GM19463 (cell line): Measurements from ENCODE around the gene CRADD.
A peak's percentile ranks its signal among the peaks of the same experiment; 100 is the strongest.
"Not testable (repeated sequence)": the region's sequence is repeated elsewhere in the genome, so short reads cannot be mapped to it uniquely, and the experiment has no call there.

Experiments used
- ATAC-seq: cut with Tn5 transposase; IDR thresholded peaks from one replicate; pipeline ENCODE4 v1.9.1; 2021; ENCODE audit warnings: mild to moderate bottlenecking, moderate library complexity; ENCODE audit not compliant: unreplicated experiment

Gene CRADD

DNA sequence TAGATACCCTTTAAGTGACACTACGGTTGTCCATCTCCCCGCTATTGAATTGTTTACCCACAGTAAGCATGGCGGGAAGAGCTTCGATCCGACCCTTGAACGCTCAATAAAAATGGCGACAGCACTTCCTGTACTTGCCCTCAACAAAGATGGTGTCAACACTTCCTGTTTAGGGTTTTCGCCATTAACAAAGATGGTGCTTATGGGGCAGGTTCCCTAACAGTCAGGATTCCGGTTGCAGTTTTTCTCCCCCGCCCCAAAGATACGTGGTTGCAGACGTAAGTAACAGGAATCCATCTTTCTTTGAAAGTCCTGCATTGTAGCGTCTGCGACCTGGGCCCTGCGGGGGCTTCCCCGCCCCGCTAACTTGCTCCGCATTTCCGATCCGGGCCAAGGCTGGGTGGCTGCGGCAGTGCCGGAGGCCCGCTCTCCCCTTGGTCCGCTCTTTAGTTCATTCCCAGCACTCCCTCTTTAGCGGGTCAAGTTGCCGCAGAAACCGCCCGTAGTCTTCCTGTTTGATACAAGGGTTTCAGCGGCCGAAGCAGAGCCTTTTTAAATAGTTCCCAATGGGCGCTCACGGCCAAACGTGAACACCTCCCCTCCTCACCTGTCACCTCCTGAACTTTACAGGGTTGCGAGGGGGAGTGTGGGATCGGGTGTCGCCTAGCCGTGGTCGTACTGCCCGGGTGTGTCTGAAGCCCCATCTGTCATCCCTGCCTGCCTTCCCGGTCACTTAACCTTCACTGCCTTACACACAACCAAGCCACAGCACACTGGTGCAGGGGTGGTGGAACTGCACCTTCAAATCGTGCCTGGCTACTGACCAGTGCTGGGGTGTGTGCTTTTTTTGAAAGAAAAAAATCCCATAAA is at the start of gene CRADD:
TSS of gene CRADD (plus strand) at position 181 of the 870 bp plus-strand sequence.
- peak; percentile 91 for ATAC-seq

DNA sequence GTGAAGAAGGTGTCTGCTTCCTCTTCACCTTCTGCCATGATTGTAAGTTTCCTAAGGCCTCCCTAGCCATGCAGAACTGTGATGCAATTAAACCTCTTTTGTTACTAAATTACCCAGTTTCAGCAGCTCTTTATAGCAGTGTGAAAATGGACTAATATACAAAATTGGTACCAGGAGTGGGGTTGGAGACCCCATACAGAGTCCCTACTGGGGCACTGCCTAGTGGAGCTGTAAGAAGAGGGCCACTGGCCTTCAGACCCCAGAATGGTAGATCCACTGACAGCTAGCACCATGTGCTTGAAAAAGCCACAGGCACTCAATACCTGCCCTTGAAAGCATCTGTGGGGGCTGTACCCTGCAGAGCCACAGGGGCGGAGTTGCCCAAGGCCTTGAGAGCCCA is 44.8 kb upstream of the CRADD start:
- no peak for ATAC-seq

DNA sequence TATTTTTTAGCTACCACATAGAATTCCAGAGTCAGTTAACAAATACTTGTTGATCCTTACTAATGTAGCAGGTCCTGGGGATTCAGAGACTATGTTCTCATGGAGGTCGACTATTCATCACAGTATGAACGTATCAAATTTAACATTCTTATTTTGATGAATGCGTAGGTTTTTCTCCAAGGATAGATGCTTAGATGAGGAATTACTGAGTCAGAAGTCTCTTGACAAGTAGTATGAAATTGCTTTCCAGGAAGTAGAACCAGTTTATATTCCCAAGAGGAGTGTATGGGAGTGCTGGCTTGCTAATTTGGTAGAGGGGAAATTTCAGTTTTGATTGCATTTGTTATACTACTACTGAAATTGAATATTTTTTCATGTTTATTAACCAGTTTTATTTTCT is 42.8 kb upstream of the CRADD start:
- ATAC-seq = no peak

DNA sequence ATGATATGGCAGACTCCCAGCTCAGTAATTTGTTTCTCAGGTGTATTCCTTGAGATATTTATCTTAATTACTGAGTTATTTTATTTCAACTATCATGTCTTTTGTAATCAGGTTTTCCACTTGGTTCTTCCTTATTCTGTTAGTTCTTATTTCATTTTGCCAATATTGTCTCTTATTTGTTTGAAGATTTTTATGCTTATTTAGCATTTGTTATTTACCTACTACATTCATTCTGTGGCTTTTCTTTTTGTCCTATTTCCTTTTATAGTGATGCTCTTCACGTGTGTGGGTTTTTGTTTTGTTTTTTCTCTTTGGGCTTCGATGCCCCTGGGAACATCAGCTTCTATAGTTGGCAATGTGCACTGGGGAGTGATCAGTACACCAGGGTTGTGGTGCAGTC is 40.5 kb upstream of the CRADD start:
- no peak for ATAC-seq

DNA sequence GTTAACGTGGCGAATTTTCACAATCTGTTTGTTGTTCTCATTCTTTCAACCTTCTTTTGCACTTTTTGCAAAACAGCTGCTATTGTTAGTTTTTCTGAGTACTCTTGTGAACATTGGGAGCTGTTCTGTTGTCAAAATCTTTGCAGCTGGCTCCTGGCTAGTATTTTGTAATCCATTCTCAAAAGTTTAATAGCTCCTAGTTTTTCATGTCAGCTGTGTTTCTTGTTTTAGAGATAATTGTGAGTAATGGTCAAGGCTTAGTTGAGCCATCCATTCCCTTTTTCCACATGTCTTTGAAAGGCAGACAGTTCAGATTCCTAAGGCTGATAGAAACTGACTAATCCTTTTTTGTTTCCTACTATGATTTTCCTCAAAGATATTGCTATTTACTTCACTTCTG is 39.1 kb upstream of the CRADD start:
- ATAC-seq = no peak

DNA sequence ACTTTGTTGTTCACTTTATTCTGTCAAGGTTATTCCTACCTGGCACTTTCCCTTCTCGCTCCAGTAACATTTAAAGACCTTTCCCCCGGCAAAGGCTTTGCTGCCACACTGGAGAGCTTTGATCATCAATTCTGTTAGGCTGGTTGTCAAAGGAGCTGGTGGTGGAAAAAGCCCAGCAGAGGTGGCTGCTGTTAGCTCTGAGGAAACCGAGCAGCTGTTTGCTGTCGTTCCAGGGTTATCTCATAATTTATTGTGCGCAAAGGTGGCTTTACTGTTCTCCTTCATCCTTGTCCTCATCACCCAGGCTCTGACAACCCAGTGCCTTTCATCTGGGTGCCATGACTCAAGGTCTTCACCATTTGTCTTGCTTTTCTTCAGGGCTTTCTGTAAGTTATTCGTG is 38.2 kb upstream of the CRADD start:
- no peak for ATAC-seq

DNA sequence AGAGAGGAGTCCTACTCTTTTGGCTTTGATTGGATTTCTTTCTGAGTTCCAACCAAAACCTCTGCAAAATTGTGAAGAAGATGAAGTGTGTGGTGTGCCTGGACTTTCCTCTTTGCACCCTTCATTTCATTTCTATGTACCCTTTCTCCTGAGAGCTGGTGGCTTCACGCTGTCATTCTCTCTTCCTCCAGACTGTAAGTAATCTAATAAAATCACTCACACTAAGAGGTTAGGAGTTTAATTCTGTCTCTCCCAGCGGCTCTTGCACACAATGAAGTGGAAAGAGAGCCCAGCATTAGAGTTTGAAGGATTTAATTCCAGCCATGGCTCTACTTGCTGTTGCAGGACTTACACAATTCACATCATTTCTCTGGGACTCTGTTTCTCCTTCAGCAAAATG is 37.8 kb upstream of the CRADD start:
- ATAC-seq = no peak

DNA sequence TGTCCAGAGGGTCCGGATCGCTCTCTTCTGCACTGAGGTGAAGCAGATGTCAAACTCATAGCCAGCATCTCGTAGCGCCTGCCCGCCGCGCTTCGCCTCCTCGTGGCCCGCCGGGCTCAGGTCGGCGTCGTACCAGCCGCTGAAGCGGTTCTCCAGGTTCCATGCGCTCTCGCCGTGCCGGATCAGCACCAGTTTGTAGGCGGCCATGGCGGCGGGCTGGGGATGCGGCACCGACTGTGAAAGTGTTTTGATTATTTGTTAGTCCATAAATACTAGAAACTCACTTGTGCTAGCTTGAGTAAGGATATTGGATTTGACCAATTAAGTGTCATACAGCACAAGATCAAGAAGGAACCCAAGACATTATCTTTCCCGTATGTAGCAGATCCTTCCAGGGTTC is 35.8 kb upstream of the CRADD start:
- ATAC-seq = not testable (repeated sequence)

DNA sequence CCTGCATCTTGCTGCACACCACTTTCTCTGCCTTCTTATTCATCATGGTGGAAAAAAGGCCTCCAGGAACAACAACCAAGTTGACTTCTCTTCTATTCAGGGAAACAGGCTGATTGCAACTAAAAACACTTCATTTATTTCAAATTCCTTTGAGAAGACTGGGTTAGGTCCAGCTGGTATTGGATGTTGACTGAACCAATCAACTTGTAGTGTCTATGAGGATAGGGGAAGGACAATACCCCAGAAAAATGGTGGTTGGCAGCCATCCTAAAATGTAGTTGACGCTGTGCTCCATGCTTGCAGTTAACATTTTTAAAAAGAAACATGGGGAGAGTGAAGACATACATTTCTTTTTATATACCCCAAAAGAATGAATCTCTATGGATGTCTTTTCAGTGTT is 34.4 kb upstream of the CRADD start:
- no peak for ATAC-seq

DNA sequence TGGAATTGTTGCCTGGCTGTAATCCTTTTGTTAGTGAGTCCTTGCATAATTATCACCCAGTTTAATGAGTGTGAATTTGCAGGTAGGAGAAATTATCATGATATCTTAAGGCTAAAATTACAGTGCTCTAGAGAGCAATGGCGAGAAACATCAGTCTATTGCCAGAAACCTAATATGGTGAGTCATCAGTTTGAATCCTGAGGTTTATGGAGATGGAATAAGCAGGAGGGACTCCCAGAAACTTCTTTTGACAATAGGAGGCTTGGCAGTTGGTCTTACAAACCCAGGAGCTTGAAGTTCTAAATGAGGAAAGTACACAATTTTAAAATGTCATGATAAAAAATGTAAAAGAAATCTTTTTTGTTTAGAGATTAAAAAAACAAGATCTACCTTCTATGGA is 31.5 kb upstream of the CRADD start:
- ATAC-seq = no peak

DNA sequence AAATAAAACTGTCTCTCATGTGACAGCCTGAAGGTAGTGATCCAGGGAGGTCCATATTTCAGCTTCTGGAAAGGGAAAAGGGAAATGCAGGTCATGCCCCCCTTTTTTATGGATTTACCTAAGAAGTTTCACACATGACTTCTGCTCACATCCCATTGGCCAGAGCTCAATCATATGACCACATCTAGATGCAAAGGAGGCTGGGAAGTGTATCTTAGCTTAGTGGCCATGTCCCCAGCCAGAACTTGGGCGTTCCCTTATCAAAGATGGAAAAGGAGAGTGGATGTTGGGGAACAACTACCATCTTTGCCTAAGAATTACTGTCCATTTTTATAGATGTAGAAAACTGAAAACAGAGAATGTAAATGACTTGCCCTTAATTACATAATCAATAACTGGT is 26.5 kb upstream of the CRADD start:
- ATAC-seq = no peak

DNA sequence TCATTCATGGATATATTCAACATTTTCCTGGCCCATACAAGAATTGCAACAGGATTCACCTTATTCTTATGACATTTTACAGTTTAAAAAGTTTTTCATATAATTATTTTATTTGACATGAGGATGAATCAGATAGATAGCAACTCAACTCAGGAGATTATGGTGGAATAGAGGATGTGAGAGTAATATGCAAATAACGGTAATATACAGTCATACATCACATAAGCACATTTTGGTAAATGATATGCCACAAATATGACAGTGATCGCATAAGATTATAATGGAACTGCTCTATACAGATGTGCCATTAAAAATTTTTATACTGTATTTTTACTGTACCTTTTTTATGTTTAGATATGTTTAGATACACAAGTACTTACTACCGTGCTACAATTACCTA is 24.1 kb upstream of the CRADD start:
- no peak for ATAC-seq

DNA sequence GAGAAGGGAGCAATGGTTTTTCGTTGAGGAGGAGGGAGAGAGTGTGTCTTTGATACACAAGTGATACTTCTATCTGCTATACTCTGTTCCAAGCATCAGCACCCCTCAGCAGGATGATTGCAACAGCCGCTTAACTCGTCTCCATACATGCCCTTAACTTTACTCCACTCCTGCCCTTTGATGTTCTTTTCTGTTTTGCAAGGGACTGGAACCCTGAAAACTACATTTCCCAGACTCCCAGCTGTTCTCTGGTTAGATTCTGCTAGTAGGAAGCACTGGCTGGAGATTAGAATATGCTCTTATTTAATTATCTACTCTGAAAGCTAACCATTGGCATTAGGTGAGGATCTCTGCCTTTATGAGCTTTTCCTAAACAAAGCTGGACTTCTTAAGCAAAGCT is 23.5 kb upstream of the CRADD start:
- ATAC-seq = no peak

DNA sequence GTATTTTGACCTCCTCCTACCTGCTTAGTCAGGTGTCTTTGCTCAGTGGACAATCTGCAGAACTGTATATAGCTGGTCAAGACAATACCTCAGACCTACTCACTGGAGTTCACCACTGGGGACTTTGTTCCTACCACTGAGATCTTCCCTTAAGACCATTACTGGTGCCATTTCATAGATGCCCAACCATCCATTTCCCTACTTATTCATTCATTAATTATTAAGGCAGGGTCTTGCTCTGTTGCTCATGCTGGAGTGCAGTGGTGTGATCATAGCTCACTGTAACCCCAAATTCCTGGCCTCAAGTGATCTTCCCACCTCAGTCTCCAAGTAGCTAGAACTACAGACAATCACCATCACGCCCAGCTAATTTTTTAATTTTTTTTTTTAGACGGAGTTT is 22.8 kb upstream of the CRADD start:
- no peak for ATAC-seq

DNA sequence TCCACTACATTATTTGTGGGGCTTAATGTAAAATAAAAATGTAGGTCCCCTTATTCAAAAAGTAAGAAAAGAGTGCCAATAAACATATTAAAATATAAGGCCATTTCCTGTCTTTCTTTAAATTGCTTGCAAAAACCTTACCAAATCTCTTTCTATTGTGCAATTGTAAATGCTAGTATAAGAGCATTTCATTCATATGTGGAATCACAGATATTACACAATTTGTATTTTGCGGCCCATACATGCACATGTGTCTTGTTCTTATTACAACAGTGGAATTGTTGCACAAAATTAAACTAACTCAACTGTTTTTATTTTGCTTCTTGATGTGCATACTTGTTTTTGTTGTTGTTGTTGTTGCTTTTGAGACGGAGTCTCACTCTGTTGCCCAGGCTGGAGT is 20.1 kb upstream of the CRADD start:
- ATAC-seq = no peak

DNA sequence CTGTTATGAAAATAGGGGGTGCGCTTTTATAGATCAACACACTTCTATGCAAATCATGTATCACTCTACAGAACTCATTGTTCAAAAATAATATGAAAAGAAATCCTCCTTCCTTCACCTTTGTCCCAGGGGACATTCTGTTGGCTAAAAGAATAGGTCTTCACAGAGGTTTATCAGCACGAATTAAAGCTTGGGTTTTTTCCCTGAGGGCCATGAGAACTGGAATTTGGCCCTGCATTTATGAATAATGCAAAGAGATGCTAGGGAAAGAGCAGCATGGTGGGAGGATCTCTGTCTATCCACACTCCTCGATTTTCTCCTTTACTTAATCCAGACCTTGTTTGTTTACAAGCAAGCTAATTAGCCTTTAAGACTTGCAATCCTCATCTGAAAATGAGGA is 16.2 kb upstream of the CRADD start:
- no peak for ATAC-seq

DNA sequence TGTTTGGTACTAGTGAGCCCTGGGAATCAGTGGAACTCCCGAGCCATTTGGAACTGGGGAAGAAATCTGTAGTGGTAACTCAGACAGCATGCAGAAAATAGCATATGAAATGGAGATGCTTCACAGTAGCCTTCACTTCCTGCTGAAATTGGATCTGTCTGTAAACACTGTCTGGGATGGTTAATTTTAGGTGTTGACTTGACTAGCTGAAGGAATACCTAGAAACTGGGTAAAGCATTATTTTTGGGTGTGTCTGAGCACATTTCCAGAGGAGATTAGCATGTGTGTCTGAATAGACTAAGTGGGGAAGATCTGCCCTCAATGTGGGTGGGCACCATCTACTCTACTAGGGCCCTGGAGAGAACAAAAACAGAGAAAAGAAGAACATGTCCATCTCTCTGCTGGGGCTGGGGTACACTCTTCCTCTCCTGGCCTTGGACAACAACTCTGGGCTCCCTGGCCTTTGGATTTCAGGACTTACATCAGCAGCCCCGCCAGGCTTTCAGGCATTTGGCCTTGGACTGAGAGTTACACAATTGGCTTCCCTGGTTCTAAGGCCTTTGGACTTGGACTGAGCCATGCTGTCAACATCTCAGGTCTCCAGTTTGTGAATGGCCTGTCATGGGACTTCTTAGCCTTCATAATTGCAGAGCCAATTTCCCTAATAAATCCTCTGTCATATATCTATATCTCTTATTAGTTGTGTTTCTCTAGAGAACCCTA is 14.0 kb upstream of the CRADD start:
- ATAC-seq = no peak

DNA sequence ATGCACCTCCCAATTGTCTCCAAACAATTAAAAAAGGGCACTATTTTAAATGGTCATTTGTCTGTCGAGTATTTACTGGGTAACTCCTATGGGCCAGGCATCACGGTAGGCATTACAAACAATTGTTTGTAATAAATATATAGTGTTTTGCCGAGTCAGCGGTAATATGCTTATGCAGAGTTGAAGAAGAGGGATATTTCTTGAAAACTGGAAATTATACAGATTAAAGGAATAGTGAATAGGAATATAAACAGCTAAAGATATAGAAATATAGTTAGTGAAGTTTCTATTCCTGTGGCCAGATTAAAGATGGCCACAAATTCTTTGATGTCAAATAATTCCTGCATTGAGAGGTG is 13.5 kb upstream of the CRADD start:
- ATAC-seq = no peak

DNA sequence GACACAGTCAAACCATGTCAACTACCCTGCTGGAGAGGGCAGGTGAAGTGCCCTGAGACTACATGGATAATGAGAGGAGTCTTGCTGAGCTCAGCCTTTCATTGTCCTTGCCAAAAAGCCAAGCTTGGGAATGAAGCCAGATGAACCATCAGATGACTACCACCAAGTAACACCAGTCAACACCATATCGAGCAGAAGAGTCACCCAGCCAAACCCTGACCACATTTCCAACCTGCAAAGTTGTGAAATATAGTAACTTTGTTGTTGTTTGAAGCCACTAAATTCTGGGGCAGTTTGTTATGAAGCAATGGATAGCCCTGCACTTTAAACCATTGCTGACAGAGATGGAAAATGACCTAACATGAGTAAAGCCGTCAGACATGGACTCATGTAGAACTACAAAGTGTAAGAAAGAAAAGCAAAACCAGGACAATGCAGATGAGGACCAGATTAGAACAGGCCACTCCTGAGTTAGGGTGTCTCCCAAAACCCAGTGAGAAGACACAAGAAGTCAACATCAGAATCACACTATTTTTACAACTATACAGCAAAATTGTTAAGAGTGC is 12.5 kb upstream of the CRADD start:
- no peak for ATAC-seq

DNA sequence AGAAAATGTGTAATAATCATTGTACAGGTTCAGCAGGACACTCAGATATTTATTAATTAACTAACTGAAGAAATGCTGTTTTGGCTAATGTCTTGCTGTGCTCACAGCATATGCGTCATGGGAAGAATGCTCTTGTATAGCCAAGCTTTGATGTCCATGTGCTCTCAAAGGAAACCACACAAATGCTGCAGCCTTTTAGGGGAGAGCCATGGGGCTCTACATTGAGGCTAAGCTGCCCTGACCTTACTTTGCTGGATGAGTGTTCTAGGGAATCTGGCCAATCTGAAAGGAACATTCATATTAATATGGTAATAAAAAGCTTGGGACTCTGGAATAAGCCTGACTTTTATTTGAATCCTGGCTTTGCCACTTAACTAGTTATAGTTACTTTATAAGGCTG is 9.5 kb upstream of the CRADD start:
- ATAC-seq = no peak

DNA sequence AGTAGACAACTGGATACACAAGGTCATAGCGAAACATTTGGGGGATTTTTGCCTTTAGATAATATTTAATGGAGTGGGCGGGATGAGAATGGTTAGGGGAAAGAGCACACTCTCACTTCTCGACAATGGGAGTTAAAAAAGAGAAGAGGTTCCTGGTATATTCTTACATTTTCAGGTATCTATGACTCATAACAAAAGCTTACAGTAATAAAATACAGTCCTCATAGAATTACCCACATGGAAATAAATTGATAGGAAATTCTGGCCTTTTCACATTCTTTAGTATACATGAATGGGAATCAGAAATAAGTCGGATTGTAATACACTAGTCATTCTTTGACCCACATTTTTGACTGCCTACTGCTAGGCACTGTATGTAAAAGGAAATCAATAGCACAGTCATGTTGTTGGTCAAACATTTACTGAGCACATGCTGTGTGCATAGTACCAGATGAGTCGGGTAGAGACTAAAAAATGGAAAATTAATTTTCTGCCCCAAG is 8.2 kb upstream of the CRADD start:
- peak; percentile 86 for ATAC-seq

DNA sequence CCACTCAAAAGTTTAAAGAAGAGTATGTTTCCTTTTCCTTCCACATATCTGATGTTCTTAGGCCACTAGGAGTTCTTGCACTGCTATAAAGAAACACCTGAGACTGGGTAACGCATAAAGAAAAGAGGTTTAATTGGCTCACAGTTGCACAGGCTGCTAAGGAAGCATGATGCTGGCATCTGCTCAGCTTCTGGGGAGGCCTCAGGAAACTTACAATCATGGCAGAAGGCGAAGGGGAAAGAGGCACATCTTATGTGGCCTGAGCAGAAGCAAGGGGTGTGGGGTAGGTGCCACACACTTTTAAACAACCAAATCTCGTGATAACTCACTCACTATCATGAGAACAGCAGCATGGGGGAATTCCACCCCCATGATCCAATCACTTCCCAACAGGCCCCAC is 7.7 kb upstream of the CRADD start:
- no peak for ATAC-seq
